ENCODE data around the gene MED22.
A peak's percentile ranks its signal among the peaks of the same experiment; 100 is the strongest.

MED22 gene

GRCh38 chr9:133389562-133389961, 41.6 kb upstream of the MED22 start:
- Histone ChIP-seq H3K4me3 (ENCODE audit: insufficient read depth in 1 of 2, low read depth in 1 of 2, low read length in 2 of 2) (no peak overlapping the region), H3K4me2 (ENCODE audit: low read length, poor library complexity, severe bottlenecking) (no peak overlapping the region), H3K23ac (ENCODE audit: low read length in 2 of 2) (no peak overlapping the region), H2AK5ac (ENCODE audit: low read length, severe bottlenecking) (no peak overlapping the region), H4K91ac (ENCODE audit: low read length) (no peak overlapping the region), H4K8ac (ENCODE audit: low read length) (no peak overlapping the region), H2BK120ac (ENCODE audit: low read depth, low read length) (no peak overlapping the region), H3K4me1 (ENCODE audit: control insufficient read depth, insufficient read depth, low read depth, low read length) (no peaks in the 10 kb centered on the region), H3K9me3 (ENCODE audit: control insufficient read depth, low read length) (no peaks in the 10 kb centered on the region), H3K27me3 (ENCODE audit: control insufficient read depth in 1 of 2, insufficient read depth in 1 of 2, low read length in 2 of 2) (peaks cover 13 to 26% of the 10 kb centered on the region in 2 experiments), H3K79me1 (replicated peaks; ENCODE audit: low read length, poor library complexity, severe bottlenecking) (no peaks in the 10 kb centered on the region), H3K27ac (ENCODE audit: low read length, poor library complexity, severe bottlenecking) (no peak overlapping the region), H3K36me3 (ENCODE audit: control insufficient read depth in 1 of 2, insufficient read depth in 2 of 2, low read depth in 1 of 2, low read length in 2 of 2) (no peaks in the 10 kb centered on the region), H2BK15ac (ENCODE audit: low read depth, poor library complexity, severe bottlenecking) (no peak overlapping the region), H2BK12ac (ENCODE audit: low read length in 2 of 2) (no peak overlapping the region), H3K9ac (ENCODE audit: low read length) (no peak overlapping the region), H3K4ac (ENCODE audit: low read depth in 1 of 2, low read length in 2 of 2) (no peak overlapping the region), H3K14ac (ENCODE audit: low read length in 2 of 2) (no peak overlapping the region), H3K18ac (ENCODE audit: low read depth in 1 of 2, low read length in 2 of 2) (no peak overlapping the region), H2AFZ (ENCODE audit: low read depth, low read length) (no peak overlapping the region), H2BK5ac (ENCODE audit: low read depth, low read length, poor library complexity, severe bottlenecking) (no peak overlapping the region)
- WGBS = 88% methylated on average over 11 of the region's 13 CpGs
- DNase-seq = no peak

- no peaks in the 10 kb centered on the region for H3K79me1 ChIP-seq (replicated peaks; ENCODE audit: low read length, poor library complexity, severe bottlenecking)
- no peak overlapping the region for H2BK12ac ChIP-seq (ENCODE audit: low read length in 2 of 2)
- no peak overlapping the region for H3K23ac ChIP-seq (ENCODE audit: low read length in 2 of 2)
- no peak overlapping the region for H3K14ac ChIP-seq (ENCODE audit: low read length in 2 of 2)
- no peaks in the 10 kb centered on the region for H3K9me3 ChIP-seq (ENCODE audit: control insufficient read depth, low read length)
- H3K9ac ChIP-seq (ENCODE audit: low read length) = no peak overlapping the region
- H3K4me1 ChIP-seq (ENCODE audit: control insufficient read depth, insufficient read depth, low read depth, low read length) = no peaks in the 10 kb centered on the region
- no peak overlapping the region for H2BK120ac ChIP-seq (ENCODE audit: low read depth, low read length)
- no peak overlapping the region for H2AK5ac ChIP-seq (ENCODE audit: low read length, severe bottlenecking)
- H3K4ac ChIP-seq (ENCODE audit: low read depth in 1 of 2, low read length in 2 of 2) = no peak overlapping the region
- no peak overlapping the region for H2AFZ ChIP-seq (ENCODE audit: low read depth, low read length)
- no peak overlapping the region for H3K4me3 ChIP-seq (ENCODE audit: insufficient read depth in 1 of 2, low read depth in 1 of 2, low read length in 2 of 2)
- H4K91ac ChIP-seq (ENCODE audit: low read length) = no peak overlapping the region
- H3K36me3 ChIP-seq (ENCODE audit: control insufficient read depth in 1 of 2, insufficient read depth in 2 of 2, low read depth in 1 of 2, low read length in 2 of 2) = no peaks in the 10 kb centered on the region
- no peak overlapping the region for H3K18ac ChIP-seq (ENCODE audit: low read depth in 1 of 2, low read length in 2 of 2)
- no peak overlapping the region for H2BK15ac ChIP-seq (ENCODE audit: low read depth, poor library complexity, severe bottlenecking)
- no peak overlapping the region for H3K4me2 ChIP-seq (ENCODE audit: low read length, poor library complexity, severe bottlenecking)
- H4K8ac ChIP-seq (ENCODE audit: low read length) = no peak overlapping the region
- H3K27ac ChIP-seq (ENCODE audit: low read length, poor library complexity, severe bottlenecking) = no peak overlapping the region
- WGBS = 94% methylated on average over 12 of the region's 12 CpGs
- peaks cover 8 to 22% of the 10 kb centered on the region in 2 experiments for H3K27me3 ChIP-seq (ENCODE audit: control insufficient read depth in 1 of 2, insufficient read depth in 1 of 2, low read length in 2 of 2)
- H2BK5ac ChIP-seq (ENCODE audit: low read depth, low read length, poor library complexity, severe bottlenecking) = no peak overlapping the region
- no peak for DNase-seq
Observed at GRCh38 chr9:133389025-133389557, 41.2 kb upstream of the MED22 start.

GRCh38 chr9:133387680-133388079, 39.7 kb upstream of the MED22 start:
- no peak for DNase-seq
- Histone ChIP-seq H3K27ac (ENCODE audit: low read length, poor library complexity, severe bottlenecking) (no peak overlapping the region), H3K18ac (ENCODE audit: low read depth in 1 of 2, low read length in 2 of 2) (no peak overlapping the region), H2AFZ (ENCODE audit: low read depth, low read length) (no peak overlapping the region), H4K8ac (ENCODE audit: low read length) (no peak overlapping the region), H2AK5ac (ENCODE audit: low read length, severe bottlenecking) (no peak overlapping the region), H4K91ac (ENCODE audit: low read length) (no peak overlapping the region), H3K4me1 (ENCODE audit: control insufficient read depth, insufficient read depth, low read depth, low read length) (no peaks in the 10 kb centered on the region), H3K4ac (ENCODE audit: low read depth in 1 of 2, low read length in 2 of 2) (no peak overlapping the region), H2BK5ac (ENCODE audit: low read depth, low read length, poor library complexity, severe bottlenecking) (no peak overlapping the region), H3K4me2 (ENCODE audit: low read length, poor library complexity, severe bottlenecking) (no peak overlapping the region), H2BK120ac (ENCODE audit: low read depth, low read length) (no peak overlapping the region), H3K9ac (ENCODE audit: low read length) (no peak overlapping the region), H2BK15ac (ENCODE audit: low read depth, poor library complexity, severe bottlenecking) (no peak overlapping the region), H2BK12ac (ENCODE audit: low read length in 2 of 2) (no peak overlapping the region), H3K36me3 (ENCODE audit: control insufficient read depth in 1 of 2, insufficient read depth in 2 of 2, low read depth in 1 of 2, low read length in 2 of 2) (no peaks in the 10 kb centered on the region), H3K27me3 (ENCODE audit: control insufficient read depth in 1 of 2, insufficient read depth in 1 of 2, low read length in 2 of 2) (peaks cover 0 to 15% of the 10 kb centered on the region in 2 experiments), H3K23ac (ENCODE audit: low read length in 2 of 2) (peak overlapping the region in 1 of 2 experiments; percentile 61), H3K14ac (ENCODE audit: low read length in 2 of 2) (no peak overlapping the region), H3K79me1 (replicated peaks; ENCODE audit: low read length, poor library complexity, severe bottlenecking) (no peaks in the 10 kb centered on the region), H3K9me3 (ENCODE audit: control insufficient read depth, low read length) (no peaks in the 10 kb centered on the region), H3K4me3 (ENCODE audit: insufficient read depth in 1 of 2, low read depth in 1 of 2, low read length in 2 of 2) (no peak overlapping the region)
- WGBS = 85% methylated on average over 9 of the region's 9 CpGs

- H4K8ac ChIP-seq (ENCODE audit: low read length) = no peak overlapping the region
- no peaks in the 10 kb centered on the region for H3K79me1 ChIP-seq (replicated peaks; ENCODE audit: low read length, poor library complexity, severe bottlenecking)
- no peak overlapping the region for H3K23ac ChIP-seq (ENCODE audit: low read length in 2 of 2)
- no peak overlapping the region for H2AFZ ChIP-seq (ENCODE audit: low read depth, low read length)
- H3K4me3 ChIP-seq (ENCODE audit: insufficient read depth in 1 of 2, low read depth in 1 of 2, low read length in 2 of 2) = no peak overlapping the region
- H2BK5ac ChIP-seq (ENCODE audit: low read depth, low read length, poor library complexity, severe bottlenecking) = no peak overlapping the region
- H2AK5ac ChIP-seq (ENCODE audit: low read length, severe bottlenecking) = no peak overlapping the region
- H4K91ac ChIP-seq (ENCODE audit: low read length) = no peak overlapping the region
- no peak overlapping the region for H2BK12ac ChIP-seq (ENCODE audit: low read length in 2 of 2)
- no peak overlapping the region for H2BK120ac ChIP-seq (ENCODE audit: low read depth, low read length)
- no peak overlapping the region for H2BK15ac ChIP-seq (ENCODE audit: low read depth, poor library complexity, severe bottlenecking)
- no peak overlapping the region for H3K27ac ChIP-seq (ENCODE audit: low read length, poor library complexity, severe bottlenecking)
- H3K36me3 ChIP-seq (ENCODE audit: control insufficient read depth in 1 of 2, insufficient read depth in 2 of 2, low read depth in 1 of 2, low read length in 2 of 2) = no peaks in the 10 kb centered on the region
- 75% methylated on average over 13 of the region's 13 CpGs for WGBS
- H3K9me3 ChIP-seq (ENCODE audit: control insufficient read depth, low read length) = no peaks in the 10 kb centered on the region
- no peak overlapping the region for H3K9ac ChIP-seq (ENCODE audit: low read length)
- H3K4ac ChIP-seq (ENCODE audit: low read depth in 1 of 2, low read length in 2 of 2) = no peak overlapping the region
- H3K14ac ChIP-seq (ENCODE audit: low read length in 2 of 2) = no peak overlapping the region
- no peak overlapping the region for H3K18ac ChIP-seq (ENCODE audit: low read depth in 1 of 2, low read length in 2 of 2)
- DNase-seq = no peak
- no peak overlapping the region for H3K4me2 ChIP-seq (ENCODE audit: low read length, poor library complexity, severe bottlenecking)
- H3K4me1 ChIP-seq (ENCODE audit: control insufficient read depth, insufficient read depth, low read depth, low read length) = no peaks in the 10 kb centered on the region
- H3K27me3 ChIP-seq (ENCODE audit: control insufficient read depth in 1 of 2, insufficient read depth in 1 of 2, low read length in 2 of 2) = peaks cover 0 to 15% of the 10 kb centered on the region in 2 experiments
Observed at GRCh38 chr9:133386338-133386737, 38.4 kb upstream of the MED22 start.

Data from mesenchymal stem cell (in vitro differentiated cells and primary cell).